T-helper 1 cell treated with Interleukin-12 subunit alpha and Interleukin-12 subunit beta and Interleukin-4 antibody, amounts not matched to agents 30 μg/mL and 1 μg/mL, for 36 hours (primary cell): Measurements from ENCODE around the gene PODNL1.

Source experiments
- H3K27ac Mint-ChIP-seq: one replicate; pipeline ENCODE4 v1.8.0; 2021; ENCODE audit warnings: mild to moderate bottlenecking, mixed read lengths
- H3K27me3 Mint-ChIP-seq: one replicate; pipeline ENCODE4 v1.8.0; 2021; ENCODE audit warnings: low read depth, mixed read lengths
- H3K36me3 Mint-ChIP-seq: one replicate; pipeline ENCODE4 v1.8.0; 2021; ENCODE audit warnings: low read depth, mixed read lengths
- H3K4me1 Mint-ChIP-seq: one replicate; pipeline ENCODE4 v1.8.0; 2021; ENCODE audit warnings: low read depth, mixed read lengths
- H3K4me3 Mint-ChIP-seq: one replicate; pipeline ENCODE4 v1.8.0; 2021; ENCODE audit warnings: mild to moderate bottlenecking, moderate library complexity, mixed read lengths
- H3K9me3 Mint-ChIP-seq: one replicate; pipeline ENCODE4 v1.8.0; 2021; ENCODE audit warnings: mixed read lengths

The PODNL1 gene, protein sequence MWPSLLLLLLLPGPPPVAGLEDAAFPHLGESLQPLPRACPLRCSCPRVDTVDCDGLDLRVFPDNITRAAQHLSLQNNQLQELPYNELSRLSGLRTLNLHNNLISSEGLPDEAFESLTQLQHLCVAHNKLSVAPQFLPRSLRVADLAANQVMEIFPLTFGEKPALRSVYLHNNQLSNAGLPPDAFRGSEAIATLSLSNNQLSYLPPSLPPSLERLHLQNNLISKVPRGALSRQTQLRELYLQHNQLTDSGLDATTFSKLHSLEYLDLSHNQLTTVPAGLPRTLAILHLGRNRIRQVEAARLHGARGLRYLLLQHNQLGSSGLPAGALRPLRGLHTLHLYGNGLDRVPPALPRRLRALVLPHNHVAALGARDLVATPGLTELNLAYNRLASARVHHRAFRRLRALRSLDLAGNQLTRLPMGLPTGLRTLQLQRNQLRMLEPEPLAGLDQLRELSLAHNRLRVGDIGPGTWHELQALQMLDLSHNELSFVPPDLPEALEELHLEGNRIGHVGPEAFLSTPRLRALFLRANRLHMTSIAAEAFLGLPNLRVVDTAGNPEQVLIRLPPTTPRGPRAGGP

DNA sequence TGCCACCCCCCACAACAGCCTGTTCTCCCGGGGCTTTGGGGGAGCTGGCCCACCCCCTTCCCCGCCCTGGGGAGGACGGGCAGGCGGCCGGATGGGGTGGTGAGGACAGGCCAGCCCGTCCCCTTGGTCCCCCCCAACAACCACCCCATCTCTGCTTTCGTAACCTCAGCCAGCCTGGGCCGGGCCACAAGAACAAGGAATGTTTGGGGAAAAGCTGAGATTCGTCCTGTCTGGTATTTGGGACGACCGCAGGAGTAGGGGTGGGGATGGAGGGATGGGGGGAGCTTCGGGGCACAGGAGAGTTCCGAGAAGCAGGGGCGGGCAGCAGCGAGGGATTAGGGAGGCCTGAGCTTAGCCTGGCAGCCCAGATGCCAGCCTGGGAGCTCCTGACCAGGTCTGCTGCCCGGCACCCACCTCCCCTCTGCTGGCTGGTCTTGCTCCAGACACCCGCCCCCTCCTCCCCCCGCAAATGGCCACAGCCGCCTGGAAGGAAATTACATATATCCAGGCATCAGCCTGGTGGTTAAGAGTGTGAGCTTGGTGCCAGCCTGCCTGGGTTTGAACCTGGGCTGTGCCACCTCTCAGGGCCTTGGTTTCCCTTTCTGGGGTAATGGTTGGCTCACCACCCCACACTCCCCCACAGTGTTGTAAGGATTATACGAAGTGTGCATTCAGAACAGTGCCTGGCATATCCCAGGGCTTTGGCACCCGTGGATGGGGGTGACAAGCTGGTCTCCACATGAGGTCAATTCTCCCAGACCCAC is at the start of gene PODNL1:
Gene PODNL1 (minus strand): TSS at position 117 of the 764 bp plus-strand sequence. CDS start 236 bp downstream, outside the sequence.
- H3K9me3 Mint-ChIP-seq, result no peaks in the 10 kb centered on the region
- no peak within 1 kb of the TSS for H3K27ac Mint-ChIP-seq
- H3K4me1 Mint-ChIP-seq, result peaks cover 2% of the 10 kb centered on the region
- H3K27me3 Mint-ChIP-seq, result peaks cover 4% of the 10 kb centered on the region
- no peaks in the 10 kb centered on the region for H3K36me3 Mint-ChIP-seq
- no peak within 1 kb of the TSS for H3K4me3 Mint-ChIP-seq

DNA sequence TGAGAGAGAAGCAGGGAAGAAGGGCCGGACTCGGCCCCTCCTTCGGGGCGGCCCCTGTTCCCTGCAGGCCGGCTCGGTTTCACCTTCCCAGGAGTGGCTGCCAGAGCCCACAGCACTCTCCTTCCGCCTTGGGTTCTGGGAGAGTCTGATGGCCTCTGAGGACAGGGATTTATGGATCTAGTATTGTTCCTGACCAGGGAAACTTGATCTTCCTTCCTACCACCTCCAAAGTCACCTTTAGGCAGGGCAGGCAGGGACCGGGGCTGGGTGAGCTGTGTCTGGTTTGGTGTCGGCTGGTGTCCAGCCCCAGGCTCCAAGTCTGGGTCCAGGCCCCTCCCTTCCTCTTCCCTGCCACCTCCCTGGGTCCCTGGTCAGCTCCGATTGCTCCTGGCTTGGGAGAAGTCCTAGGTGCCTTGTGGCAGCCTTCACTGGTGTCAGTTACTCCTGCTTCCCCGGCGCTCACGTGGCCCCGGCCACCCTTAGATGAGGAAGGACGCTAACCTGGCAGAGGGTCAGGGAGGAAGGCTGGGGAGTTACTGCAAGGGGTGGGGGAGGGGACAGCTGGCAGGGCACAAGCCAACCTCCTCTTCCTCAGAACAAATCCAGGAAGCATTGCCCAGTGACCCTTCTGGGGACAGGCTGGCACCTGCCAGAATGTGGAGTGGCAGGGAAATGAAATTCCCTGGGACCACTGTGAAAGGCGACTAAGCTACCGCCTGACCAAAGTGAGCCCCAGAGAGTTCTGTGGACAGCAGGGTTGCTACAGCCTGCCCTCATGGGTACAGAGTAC is 49.1 kb upstream of the PODNL1 start:
- Mint-ChIP-seq H3K4me3 (peak overlapping the region; percentile 54), H3K36me3 (peaks cover 27% of the 10 kb centered on the region), H3K27ac (peak overlapping the region; percentile 96), H3K4me1 (peaks cover 32% of the 10 kb centered on the region), H3K9me3 (no peaks in the 10 kb centered on the region), H3K27me3 (no peaks in the 10 kb centered on the region)

DNA sequence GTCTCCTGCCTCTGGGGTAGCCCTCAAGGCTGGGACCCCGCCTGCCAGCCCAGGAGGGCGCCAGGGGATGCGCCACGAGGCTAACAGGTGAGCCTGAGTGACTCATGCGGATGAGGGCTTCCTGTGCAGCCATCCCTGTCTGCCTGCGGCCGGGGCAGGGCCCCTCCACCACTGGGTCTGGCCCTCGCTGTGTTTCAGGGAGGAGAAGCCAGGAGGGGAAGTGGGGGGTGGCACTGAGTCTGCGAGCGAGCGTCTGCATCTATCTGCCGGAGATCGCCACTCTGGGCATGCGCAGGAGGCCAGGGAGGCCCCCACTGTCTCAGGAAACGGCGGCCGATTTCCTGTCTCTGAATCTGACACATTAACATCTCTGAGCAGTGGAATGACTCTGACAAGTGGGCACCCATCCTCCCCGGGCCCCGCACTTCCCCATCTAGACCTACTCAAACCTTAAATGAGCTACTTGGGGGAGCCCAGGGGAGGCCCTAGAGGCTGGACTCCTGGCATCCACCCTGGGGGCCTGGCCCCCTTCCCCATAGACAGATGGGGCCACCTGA is 48.2 kb upstream of the PODNL1 start:
- Mint-ChIP-seq H3K4me3 (peak overlapping the region; percentile 54), H3K9me3 (no peaks in the 10 kb centered on the region), H3K4me1 (peaks cover 37% of the 10 kb centered on the region), H3K36me3 (peaks cover 22% of the 10 kb centered on the region), H3K27ac (peak overlapping the region; percentile 96), H3K27me3 (no peaks in the 10 kb centered on the region)

DNA sequence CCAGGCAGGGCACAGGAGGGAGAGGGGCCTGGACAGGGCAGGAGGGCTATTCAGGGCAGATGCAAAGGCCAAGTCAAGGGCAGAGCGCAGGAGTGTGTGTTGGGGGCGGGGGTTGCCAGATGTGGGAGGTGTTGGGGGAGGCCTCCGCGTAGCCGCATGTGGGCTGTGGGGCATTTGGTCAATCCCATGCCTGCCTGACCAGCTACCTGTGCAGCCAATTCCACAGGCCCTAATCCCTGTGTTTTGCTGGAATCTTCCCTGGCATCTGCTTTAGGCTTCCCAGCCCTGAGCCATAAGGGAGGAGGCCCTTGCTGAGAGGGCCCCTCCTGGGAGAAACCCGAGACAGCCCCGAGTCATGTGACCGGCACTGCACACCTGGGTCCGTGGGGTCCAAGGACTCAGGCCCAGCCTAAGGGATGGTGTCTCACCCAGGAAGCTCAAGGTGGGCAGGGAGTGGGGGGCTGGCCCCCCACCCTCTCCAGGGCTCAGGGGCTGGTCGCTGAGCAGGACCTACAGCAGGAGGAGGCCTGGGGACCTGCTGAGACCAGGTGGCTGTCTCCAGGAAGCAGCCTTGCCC is 47.6 kb upstream of the PODNL1 start:
- Mint-ChIP-seq H3K4me1 (peaks cover 41% of the 10 kb centered on the region), H3K27ac (peak overlapping the region; percentile 96), H3K9me3 (no peaks in the 10 kb centered on the region), H3K36me3 (peaks cover 19% of the 10 kb centered on the region), H3K27me3 (no peaks in the 10 kb centered on the region), H3K4me3 (no peak overlapping the region)

DNA sequence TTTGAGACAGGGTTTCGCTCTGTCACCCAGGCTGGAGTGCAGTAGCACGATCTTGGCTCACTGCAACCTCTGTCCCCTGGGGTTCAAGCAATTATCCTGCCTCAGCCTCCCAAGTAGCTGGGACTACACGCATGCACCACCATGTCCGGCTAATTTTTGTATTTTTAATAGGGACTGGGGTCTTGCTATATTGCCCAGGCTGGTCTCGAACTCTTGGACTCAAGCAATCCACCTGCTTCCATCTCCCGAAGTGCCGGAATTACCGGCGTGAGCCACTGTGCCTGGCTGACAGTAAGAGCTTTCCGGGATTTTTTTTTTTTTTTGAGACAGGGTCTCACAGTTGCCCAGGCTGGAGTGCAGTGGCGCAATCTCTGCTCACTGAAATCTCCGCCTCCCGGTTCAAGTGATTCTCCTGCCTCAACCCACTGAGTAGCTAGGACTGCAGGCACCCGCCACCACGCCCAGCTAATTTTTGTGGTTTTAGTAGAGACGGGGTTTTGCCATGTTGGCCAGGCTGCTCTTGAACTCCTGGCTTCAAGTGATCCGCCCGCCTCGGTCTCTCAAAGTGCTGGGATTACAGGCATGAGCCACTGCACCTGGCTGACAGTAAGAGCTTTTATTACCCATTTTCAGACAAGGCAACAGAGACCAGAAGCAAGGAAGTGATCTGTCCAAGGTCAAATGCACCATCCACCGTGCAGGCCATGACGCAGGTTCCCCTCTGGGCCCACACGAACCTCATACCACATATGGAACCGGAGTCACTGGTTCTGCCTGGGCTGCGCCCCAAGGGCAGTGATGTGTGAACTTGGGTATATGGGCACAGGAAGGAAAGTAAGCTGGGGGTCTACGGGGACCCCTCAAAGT is 46.9 kb upstream of the PODNL1 start:
- Mint-ChIP-seq H3K36me3 (peaks cover 18% of the 10 kb centered on the region), H3K4me1 (peaks cover 39% of the 10 kb centered on the region), H3K27ac (peak overlapping the region; percentile 93), H3K4me3 (no peak overlapping the region), H3K27me3 (no peaks in the 10 kb centered on the region), H3K9me3 (no peaks in the 10 kb centered on the region)

DNA sequence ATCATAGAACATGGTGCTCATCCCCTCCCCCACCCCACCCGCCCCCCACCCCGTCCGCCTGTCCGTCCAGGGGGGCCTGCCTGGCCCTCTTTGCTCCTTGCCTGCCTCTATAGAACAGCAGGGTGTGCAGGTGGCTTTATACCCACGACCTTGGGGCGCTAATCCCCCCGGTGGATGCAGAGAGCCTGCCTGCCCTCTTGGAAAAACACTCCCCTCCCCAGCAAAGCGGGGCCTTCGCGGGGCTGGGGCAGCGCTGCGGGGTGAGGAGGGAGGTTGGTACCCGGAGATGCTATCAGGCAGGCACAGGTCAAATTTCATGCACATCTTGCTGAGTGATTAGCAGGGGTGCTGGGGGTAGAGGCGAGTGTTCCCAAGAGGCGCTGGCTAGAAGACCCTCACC is 46.0 kb upstream of the PODNL1 start:
- Mint-ChIP-seq H3K9me3 (no peaks in the 10 kb centered on the region), H3K4me1 (peaks cover 34% of the 10 kb centered on the region), H3K27me3 (no peaks in the 10 kb centered on the region), H3K4me3 (no peak overlapping the region), H3K27ac (no peak overlapping the region), H3K36me3 (peaks cover 10% of the 10 kb centered on the region)

DNA sequence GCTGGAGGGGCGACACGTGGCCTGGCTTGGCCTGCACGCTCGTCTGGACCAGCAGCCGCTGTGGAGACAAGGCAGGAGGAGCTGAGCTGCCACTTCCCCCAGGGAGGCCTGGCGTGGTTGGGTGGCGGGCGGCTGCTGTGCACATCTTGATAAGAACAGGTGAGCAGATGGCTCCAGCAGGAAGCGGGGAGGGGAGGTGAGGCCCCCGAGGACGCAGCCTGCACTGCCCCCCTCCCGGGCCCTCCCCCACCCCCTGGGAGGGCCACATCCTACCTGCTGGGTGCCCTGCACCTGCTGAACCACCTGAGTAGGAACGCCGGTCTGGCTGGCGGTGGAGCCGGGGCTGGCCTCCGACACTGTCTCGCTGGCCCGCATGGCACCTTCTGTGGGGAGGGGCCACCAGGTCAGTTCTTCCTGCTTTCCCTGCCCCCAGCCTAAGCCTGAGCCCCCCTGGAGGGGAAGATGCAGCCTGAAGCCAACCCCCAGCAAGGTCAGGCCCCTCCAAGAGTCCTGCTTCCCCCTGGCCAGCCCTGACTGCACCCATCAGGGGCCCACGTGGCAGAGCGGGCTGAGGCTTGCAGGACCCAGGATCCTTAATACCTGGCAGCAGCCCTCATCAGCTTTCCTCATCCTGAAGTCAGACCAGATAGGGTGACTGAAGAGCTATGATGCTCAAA is 45.1 kb upstream of the PODNL1 start:
- Mint-ChIP-seq H3K27me3 (no peaks in the 10 kb centered on the region), H3K9me3 (no peaks in the 10 kb centered on the region), H3K36me3 (peaks cover 4% of the 10 kb centered on the region), H3K4me3 (no peak overlapping the region), H3K27ac (no peak overlapping the region), H3K4me1 (peaks cover 29% of the 10 kb centered on the region)

DNA sequence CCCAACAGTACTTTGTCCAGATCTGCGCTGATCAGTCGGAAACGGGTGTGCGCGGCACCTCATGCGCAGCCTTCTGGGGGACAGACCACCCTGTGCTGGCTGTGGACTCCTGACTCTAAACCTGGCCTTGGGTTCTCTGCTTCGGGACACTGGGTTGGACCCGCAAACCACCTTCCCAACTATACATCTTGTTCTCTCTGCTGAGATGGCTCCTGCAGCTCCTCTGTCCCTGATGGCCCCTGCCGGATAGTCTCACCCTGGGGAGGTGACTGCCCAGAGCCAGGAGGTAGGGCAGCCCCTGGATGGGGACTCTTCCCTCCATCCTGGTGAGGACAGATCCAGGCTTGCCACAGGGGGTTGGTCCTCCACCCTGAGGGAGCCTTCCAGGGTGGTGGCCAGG is 44.6 kb upstream of the PODNL1 start:
- H3K27ac Mint-ChIP-seq, result no peak overlapping the region
- H3K4me1 Mint-ChIP-seq, result peaks cover 28% of the 10 kb centered on the region

DNA sequence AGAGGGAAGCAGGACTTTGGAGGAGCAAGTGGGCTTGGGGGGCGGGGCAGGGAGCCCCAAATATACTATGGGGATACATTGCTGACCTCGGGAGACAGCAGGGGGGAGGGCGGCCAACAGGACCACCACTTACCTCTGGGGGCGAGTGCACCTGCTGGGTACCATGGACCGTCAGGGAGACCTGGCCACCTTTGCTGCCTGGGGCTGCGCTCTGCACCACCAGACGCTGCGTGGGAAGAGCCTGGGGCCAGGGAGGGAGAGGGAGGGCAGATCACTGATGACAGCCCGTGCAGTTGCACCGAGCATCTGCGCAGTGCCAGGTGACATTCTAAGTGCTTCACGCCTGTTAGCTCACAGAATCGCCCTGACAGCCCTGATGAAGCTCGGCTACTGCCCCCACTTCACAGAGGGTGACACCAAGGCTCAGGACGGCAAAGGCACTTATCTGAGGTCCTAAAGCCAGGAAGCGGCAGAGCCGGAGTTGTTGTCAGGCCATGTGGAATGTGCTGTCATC is 43.8 kb upstream of the PODNL1 start:
- Mint-ChIP-seq H3K27ac (no peak overlapping the region), H3K9me3 (no peaks in the 10 kb centered on the region), H3K4me1 (peaks cover 24% of the 10 kb centered on the region), H3K4me3 (no peak overlapping the region), H3K27me3 (no peaks in the 10 kb centered on the region), H3K36me3 (peaks cover 4% of the 10 kb centered on the region)

More for the DNA sequence above, 44.6 kb upstream of the PODNL1 start:
- H3K36me3 Mint-ChIP-seq, result peaks cover 4% of the 10 kb centered on the region
- H3K4me3 Mint-ChIP-seq, result no peak overlapping the region
- H3K9me3 Mint-ChIP-seq, result no peaks in the 10 kb centered on the region
- no peaks in the 10 kb centered on the region for H3K27me3 Mint-ChIP-seq

DNA sequence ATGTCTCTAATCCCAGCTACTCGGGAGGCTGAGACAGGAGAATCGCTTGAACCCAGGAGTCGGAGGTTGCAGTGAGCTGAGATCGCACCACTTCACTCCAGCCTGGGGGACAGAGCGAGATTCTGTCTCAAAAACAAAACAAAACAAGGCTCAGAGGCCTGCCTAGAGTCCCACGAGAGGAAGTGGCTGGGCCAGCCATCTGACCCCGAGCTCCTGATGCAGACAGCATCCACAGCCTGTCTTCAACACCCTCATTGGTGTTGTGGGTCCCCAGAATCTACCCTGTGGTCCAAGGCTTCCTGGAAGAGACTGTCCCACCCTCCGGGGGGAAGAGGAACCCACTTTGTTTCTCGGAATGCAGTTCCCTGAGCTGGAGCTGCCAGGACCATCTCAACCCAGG is 43.2 kb upstream of the PODNL1 start:
- peaks cover 19% of the 10 kb centered on the region for H3K4me1 Mint-ChIP-seq
- no peak overlapping the region for H3K4me3 Mint-ChIP-seq
- peaks cover 8% of the 10 kb centered on the region for H3K36me3 Mint-ChIP-seq
- H3K27ac Mint-ChIP-seq, result peak overlapping the region; percentile 45
- no peaks in the 10 kb centered on the region for H3K27me3 Mint-ChIP-seq
- no peaks in the 10 kb centered on the region for H3K9me3 Mint-ChIP-seq

DNA sequence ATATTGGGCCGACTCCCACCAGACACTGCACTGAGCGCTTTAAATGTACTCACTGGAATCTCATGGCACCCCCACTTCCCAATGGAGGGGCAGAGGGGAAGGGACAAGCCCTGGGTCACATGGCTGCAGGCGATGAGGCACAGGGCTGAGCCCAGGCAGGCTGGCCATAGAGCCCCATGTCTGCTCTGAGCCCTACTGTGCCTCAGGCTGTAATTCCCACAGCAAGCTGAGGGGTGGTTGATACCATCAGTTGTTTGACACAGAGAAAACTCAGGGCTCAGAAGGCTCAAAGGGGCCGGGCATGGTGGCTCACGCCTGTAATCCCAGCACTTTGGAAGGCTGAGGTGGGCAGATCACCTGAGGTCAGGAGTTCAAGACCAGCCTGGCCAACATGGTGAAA is 42.8 kb upstream of the PODNL1 start:
- Mint-ChIP-seq H3K9me3 (no peaks in the 10 kb centered on the region), H3K36me3 (peaks cover 9% of the 10 kb centered on the region), H3K4me1 (peaks cover 17% of the 10 kb centered on the region), H3K27me3 (no peaks in the 10 kb centered on the region), H3K4me3 (no peak overlapping the region), H3K27ac (peak overlapping the region; percentile 45)

DNA sequence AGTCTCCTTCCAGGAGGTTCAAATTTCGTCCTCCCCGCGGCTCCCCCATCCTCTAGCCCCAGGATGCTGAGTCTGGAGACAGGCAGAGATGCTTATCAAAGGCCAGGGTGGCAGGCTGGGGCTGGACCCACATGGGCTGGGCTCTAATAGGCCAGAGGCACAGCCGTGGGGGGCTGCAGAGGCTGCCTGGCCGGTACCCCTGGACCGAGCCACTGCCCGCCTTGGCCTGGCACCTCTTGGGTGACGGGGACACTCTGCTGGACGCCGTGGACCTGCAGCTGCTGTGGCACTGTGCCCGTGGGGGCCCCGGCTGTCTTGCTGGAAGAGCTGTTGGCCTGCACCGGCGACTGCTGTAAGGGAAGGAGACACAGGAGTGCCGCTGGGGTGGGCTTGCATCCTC is 42.1 kb upstream of the PODNL1 start:
- Mint-ChIP-seq H3K27ac (no peak overlapping the region), H3K27me3 (no peaks in the 10 kb centered on the region), H3K4me1 (peaks cover 13% of the 10 kb centered on the region), H3K9me3 (no peaks in the 10 kb centered on the region), H3K4me3 (no peak overlapping the region), H3K36me3 (peaks cover 12% of the 10 kb centered on the region)
